COLO668 (cell line): Measurements from ENCODE around the gene FAM240A.
"Not testable (repeated sequence)": the region's sequence is repeated elsewhere in the genome, so short reads cannot be mapped to it uniquely, and the experiment has no call there.

ENCODE experiments used
- DNase-seq: peaks from one replicate; lab custom pipeline; 2025; ENCODE audit not compliant: unreplicated experiment; lab: John Stamatoyannopoulos, UW

The FAM240A gene

DNA sequence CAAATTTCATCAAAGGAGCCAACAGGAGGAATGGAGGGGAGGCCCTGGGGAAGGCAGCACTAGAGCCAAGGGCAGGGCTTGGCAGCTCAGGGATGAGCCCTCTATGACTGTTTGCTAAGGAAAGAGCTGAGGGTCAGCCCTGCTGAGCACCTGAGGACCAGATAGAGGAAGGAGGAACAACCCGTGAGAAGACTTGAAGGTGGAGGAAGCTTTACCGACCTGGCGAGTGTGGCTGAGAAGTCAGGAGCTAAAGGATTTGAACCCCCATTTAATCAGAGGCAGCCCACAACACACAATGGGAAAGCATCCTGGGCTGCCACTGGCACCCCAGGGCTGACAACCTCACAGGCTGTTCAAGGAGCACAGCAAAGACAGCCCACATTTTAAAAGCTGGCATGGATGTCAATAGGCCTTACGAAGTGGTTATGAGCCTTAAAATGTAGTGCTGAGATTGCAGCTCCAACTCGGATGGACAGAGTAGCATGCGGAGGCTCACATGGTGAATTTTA, 25.5 kb upstream of the FAM240A start:
- no peak for DNase-seq

GRCh38 chr3:46587268-46587667, 25.1 kb upstream of the FAM240A start:
- not testable (repeated sequence) for DNase-seq

DNA sequence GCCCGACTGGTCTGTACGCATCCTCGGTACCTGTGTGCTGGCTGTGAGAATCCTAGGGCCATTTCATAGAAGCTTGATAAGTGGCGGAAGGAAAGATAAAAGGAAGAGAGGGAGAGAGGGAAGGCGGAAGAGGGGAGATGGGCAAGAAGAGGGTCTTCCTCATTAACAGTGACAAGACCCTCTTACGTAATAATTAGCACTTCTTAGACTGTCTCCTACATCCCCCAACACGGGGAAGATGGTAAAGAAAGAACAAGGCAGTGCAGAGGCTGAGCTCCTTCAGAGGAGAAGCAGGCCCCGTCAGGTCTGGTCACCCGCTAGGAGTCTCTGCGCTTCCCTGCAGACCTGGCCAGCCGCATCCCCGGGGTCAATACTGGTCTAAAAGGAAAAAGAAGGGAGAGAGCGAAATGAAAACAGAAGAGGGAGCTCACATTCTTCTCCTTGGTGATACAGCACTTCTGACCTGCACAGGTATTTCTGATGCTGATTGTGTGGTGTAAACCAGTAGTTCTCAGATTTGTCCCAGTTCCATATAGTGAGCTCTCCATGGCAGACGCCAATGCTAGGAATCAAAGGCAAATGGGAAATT, 19.0 kb upstream of the FAM240A start:
- no peak for DNase-seq

DNA sequence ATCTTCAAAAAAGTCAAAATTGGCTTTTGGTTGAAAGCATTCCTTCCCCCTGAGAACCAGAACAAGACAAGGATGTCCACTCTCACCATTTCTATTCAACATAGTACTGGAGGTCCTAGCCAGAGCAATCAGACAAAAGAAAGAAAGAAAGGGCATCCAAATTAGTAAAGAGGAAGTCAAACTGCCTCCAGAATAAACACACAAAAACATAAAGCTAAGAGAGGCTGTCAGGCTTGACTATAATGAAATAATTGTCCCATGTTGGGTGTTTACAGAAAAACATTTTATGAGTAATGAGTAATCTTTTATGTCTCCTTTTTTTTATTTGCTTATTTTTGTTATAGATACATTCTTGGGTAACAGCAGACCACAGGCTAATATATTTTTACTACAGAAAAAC, 18.3 kb upstream of the FAM240A start:
- no peak for DNase-seq

- DNase-seq, result no peak
These were observed 17.6 kb upstream of the FAM240A start for GRCh38 chr3:46594723-46595122.

GRCh38 chr3:46595819-46596314, 16.5 kb upstream of the FAM240A start:
- DNase-seq, result no peak

- DNase-seq, result no peak
These were observed 12.7 kb upstream of the FAM240A start for GRCh38 chr3:46599590-46599989.

- no peak for DNase-seq
These were observed 8.8 kb upstream of the FAM240A start for GRCh38 chr3:46603446-46604046.

DNA sequence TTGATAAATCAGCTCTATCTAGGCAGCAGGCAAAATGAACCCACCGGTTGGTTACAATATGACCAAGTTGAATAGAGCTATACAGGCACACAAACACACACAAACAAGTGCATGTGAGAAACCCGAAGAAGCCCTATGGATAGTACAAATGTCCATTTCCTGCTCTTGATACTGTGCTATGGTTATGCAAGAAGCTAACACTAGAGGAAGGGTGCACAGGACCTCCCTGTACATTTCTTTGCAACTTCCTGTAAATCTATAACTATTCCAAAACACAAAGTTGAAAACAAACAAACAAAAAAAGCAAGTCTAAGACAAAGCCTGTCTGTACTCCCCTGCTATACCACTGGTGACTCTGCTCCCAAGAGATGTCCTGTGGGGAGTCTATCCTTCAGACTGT, 8.2 kb upstream of the FAM240A start:
- DNase-seq, result no peak

GRCh38 chr3:46607603-46608028, 4.7 kb upstream of the FAM240A start:
- DNase-seq, result no peak

DNA sequence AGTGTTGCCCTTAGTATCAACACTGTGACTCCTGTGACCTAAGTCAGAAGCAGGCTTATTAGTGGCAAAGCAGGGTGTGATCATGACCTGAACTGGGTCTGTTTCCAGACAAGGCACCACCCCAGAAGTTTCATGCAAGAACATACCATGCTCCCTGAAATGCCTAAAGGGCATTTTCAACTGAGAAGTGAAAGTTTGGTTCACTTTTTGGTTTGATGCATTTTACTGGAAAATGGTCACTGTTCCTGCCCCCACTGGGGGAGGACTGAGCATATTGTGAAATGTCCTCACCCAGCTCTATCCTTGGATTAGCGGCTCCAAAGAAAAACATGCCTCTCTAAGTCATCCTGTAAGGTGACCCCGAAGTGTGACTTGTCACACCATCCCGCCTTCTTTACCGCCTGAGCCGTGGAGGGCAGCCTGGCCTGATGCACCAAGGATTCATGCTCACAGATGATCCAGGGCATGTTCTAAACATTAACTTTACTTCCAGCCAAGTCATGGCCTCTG, 3.1 kb upstream of the FAM240A start:
- no peak for DNase-seq

- no peak for DNase-seq
These were observed 2.2 kb upstream of the FAM240A start for GRCh38 chr3:46609944-46610722.

DNA sequence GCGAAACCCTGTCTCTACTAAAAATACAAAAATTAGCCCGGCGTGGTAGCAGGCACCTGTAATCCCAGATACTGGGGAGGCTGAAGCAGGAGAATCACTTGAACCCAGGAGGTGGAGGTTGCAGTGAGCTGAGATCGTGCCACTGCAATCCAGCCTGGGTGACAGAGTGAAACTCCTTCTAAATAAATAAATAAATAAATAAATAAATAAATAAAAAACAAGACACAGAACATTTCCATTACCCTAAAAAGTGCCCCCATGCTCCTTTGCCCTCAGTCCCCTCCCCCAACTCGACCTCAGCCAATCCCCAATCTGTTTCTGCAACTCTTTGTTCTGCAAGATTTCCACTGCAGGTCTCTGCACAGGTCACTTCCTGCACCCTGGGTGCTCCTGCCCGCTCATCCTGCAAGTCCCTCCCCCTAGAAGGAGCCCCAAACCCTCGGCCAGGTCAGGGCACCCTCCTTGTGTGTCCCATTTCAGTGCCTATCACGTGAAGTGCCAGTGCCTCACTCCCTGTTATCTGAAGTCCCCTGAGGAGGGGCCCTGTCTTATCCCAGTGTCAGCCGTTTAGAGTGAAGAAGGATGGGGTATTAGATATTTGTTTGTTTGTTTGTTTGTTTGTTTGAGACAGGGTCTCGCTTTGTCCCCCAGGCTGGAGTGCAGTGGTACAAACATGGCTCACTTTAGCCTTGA, 1.1 kb downstream of the FAM240A start:
- DNase-seq, result no peak

GRCh38 chr3:46614431-46614830, 2.1 kb downstream of the FAM240A start:
- no peak for DNase-seq

GRCh38 chr3:46615050-46615775, 2.9 kb downstream of the FAM240A start:
- DNase-seq, result no peak

- no peak for DNase-seq
These were observed 3.7 kb downstream of the FAM240A start for GRCh38 chr3:46615976-46616375.

DNA sequence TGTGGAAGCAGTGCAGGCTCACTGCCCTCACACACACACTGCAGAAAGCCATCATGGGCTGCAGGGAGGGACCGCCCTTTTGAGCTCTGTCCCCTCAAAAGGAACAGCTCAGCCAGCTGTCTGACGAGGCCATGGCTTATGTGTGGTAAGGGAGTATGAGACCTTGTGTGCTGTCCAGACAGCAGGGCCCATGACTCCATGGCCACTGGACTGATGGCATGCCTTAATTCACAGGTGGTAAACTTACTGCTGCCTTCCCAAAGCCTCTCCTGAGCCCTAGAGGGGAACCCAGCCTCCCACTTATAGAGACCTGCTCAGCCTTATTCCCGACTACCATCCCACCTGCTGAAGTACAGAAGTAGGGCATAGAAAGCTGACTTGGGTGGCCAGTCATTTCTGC, 5.6 kb downstream of the FAM240A start:
- no peak for DNase-seq

DNA sequence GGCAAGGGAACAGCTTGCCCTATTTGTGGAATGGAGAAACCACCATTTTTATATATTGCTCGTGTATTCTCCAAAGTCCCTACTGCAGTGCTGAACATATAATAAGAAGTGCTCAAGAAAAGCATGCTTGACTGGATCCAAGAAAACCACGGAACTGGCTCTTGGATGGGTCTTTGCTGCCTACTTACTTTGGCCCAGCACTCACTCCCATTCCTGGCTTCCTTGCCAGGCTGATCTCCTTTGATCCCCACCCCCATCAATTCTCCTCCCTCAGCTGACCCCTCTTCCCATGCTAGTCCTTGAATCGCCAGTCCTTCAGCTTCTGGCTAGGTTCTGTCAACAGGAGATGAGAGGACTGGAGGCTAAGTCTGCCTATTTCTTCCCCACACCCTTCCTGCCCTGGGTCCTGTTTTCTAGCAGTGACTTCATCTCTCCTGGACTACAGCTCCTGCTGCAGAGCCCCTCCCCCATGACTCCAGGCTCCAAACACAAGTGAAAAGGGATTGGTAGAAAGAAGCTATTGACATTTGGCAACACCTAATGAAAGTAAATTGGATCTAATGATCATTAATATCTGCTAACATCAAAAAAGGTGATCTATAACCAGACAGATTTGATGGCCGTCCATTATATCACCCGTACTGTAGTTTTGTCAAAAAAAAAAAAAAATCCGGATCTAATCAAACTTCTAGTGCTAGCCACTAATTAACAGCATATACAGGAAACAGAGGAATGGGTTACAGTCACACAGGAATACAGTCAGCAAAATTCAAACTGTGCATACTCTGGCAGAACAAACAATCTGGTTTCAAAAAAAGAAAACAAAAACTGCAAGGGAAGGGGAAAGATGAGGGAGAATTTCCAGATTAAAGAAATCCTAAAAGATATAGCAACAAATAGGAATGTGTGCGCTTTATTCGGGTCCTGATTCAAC, 7.8 kb downstream of the FAM240A start:
- no peak for DNase-seq

DNA sequence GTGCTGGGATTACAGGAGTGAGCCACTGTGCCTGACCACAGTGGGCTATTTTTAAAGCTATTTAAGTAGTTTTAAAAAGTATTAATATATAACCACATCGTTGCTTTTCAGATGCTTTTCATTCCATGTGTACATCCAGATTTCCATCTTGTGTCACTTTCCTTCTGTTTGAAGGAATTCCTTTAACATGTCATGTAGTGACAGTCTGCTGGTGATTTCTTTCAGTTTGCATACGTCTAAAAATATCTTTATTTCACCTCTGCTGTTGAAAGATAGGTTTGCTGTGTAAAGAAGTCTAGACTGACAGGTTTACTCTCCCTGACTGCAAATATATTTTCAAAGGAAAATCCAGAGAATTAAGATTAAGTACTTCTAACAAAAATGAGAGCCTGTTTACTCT, 12.2 kb downstream of the FAM240A start:
- no peak for DNase-seq
